B cell (primary cell): ENCODE data around the gene GPX7. TPM values are rescaled to one million over a fixed set of nuclear protein-coding genes. Genes with fewer than 3 reads are reported as not detected.

ENCODE experiments used
- ATAC-seq: fragments of 200-7000 bp; cut with Tn5 transposase; one replicate; pipeline ENCODE4 v1.10.0; 2021; ENCODE audit warnings: low read depth, mild to moderate bottlenecking, moderate number of reproducible peaks, moderate library complexity
- CTCF ChIA-PET: fragments of 350-600 bp; sonication (Branson Sonifier 250); formaldehyde crosslinking; loops from one replicate; lab custom pipeline; 2021; ENCODE audit warnings: antibody characterized with exemption, inconsistent platforms; lab: Charles Lee
- POLR2A ChIA-PET: fragments of 350-600 bp; sonication (Branson Sonifier 250); formaldehyde crosslinking; loops from one replicate; lab custom pipeline; 2021; ENCODE audit warnings: antibody characterized with exemption; lab: Charles Lee
- DNase-seq: peaks from one replicate; pipeline ENCODE4 v3.0.0; 2013
- H2AFZ ChIP-seq: 2 replicates; pipeline ENCODE4 v1.6.1; 2012; ENCODE audit warnings: mild to moderate bottlenecking, low read depth, low read length; ENCODE audit not compliant: insufficient read depth, poor library complexity, severe bottlenecking
- H3K27ac ChIP-seq, 2 donors: 1 replicate in 1 of 2; 2 replicates in 1 of 2; pipeline ENCODE4 v1.5.1; 2012 to 2013; ENCODE audit warnings: low read length in 2 of 2, mild to moderate bottlenecking in 2 of 2, moderate library complexity in 1 of 2
- H3K27me3 ChIP-seq, 4 experiments: fragments of 200-600 bp in 1 of 4; sonication (generic) in 1 of 4; replicated peaks in 1 of 4; 1 replicate in 2 of 4; 2 replicates in 2 of 4; pipeline versions ENCODE4 v1.6.1 to v1.7.0; 2013 to 2016; ENCODE audit warnings: low read length in 3 of 4, mild to moderate bottlenecking in 2 of 4, mixed read lengths in 1 of 4, moderate library complexity in 1 of 4; ENCODE audit not compliant: insufficient read depth in 4 of 4, control insufficient read depth in 3 of 4; ENCODE audit errors: control extremely low read depth in 1 of 4
- H3K36me3 ChIP-seq, 2 experiments: replicated peaks in 1 of 2; 1 replicate in 1 of 2; 2 replicates in 1 of 2; pipeline versions ENCODE4 v1.6.1 to v1.7.1; 2013; ENCODE audit warnings: low read length in 1 of 2; ENCODE audit not compliant: insufficient read depth in 2 of 2, control insufficient read depth in 1 of 2; ENCODE audit errors: control extremely low read depth in 1 of 2, extremely low read depth in 1 of 2
- H3K4me1 ChIP-seq, 2 donors: fragments of 200-600 bp in 1 of 2; sonication (generic) in 1 of 2; 1 replicate in 1 of 2; 2 replicates in 1 of 2; pipeline versions ENCODE4 v1.5.1 to v1.6.1; 2013 to 2017; ENCODE audit warnings: low read length in 2 of 2; ENCODE audit not compliant: control insufficient read depth in 2 of 2, insufficient read depth in 2 of 2
- H3K4me2 ChIP-seq: replicated peaks from 2 replicates; pipeline ENCODE3; 2012; ENCODE audit warnings: mild to moderate bottlenecking, low read depth, low read length; ENCODE audit not compliant: poor library complexity, severe bottlenecking
- H3K4me3 ChIP-seq, 5 experiments: fragments of 200-600 bp in 1 of 5; sonication (generic) in 1 of 5; 1 replicate in 3 of 5; 2 replicates in 2 of 5; pipeline versions ENCODE4 v1.5.1 to v1.7.0; 2011 to 2016; ENCODE audit warnings: low read length in 4 of 5, mild to moderate bottlenecking in 4 of 5, low read depth in 2 of 5, control low read depth in 1 of 5, moderate library complexity in 1 of 5; ENCODE audit not compliant: insufficient read depth in 1 of 5; ENCODE audit errors: control extremely low read depth in 1 of 5, extremely low read depth in 1 of 5
- H3K79me2 ChIP-seq: fragments of 200-600 bp; sonication (generic); one replicate; pipeline ENCODE4 v1.6.0; 2016; ENCODE audit warnings: low read length; ENCODE audit not compliant: control insufficient read depth, insufficient read depth
- H3K9ac ChIP-seq: fragments of 200-600 bp; sonication (generic); 2 replicates; pipeline ENCODE4 v1.6.1; 2017; ENCODE audit warnings: mild to moderate bottlenecking, low read length, moderate library complexity
- H3K9me3 ChIP-seq, 3 donors: one replicate each; pipeline versions ENCODE4 v1.6.1 to v1.7.1; 2013; ENCODE audit warnings: low read length in 2 of 3; ENCODE audit not compliant: control insufficient read depth in 2 of 3, insufficient read depth in 1 of 3; ENCODE audit errors: control extremely low read depth in 1 of 3
- H4K20me1 ChIP-seq: 2 replicates; pipeline ENCODE4 v1.6.0; 2012; ENCODE audit warnings: mild to moderate bottlenecking, low read length; ENCODE audit not compliant: insufficient read depth, control insufficient read depth, poor library complexity, severe bottlenecking
- H3K27ac Mint-ChIP-seq: one replicate; pipeline ENCODE4 v1.8.0; 2021; ENCODE audit warnings: mixed read lengths
- H3K27me3 Mint-ChIP-seq: one replicate; pipeline ENCODE4 v1.8.0; 2021; ENCODE audit warnings: mixed read lengths
- H3K4me1 Mint-ChIP-seq: one replicate; pipeline ENCODE4 v1.8.0; 2021; ENCODE audit warnings: mixed read lengths
- H3K4me3 Mint-ChIP-seq: one replicate; pipeline ENCODE4 v1.8.0; 2021; ENCODE audit warnings: mixed read lengths
- H3K9me3 Mint-ChIP-seq: one replicate; pipeline ENCODE4 v1.8.0; 2022; ENCODE audit warnings: mixed read lengths; ENCODE audit not compliant: insufficient read depth
- EZH2 ChIP-seq: IDR thresholded peaks from 2 replicates; pipeline ENCODE4 v1.6.1; 2012; ENCODE audit warnings: borderline replicate concordance, low read depth, mild to moderate bottlenecking, moderate library complexity, low read length; ENCODE audit not compliant: insufficient read depth, poor library complexity, severe bottlenecking
- WGBS: methylation state at CpG from one replicate; pipeline ENCODE4 v1.1.5; 2013; ENCODE audit warnings: missing lambda C conversion rate; ENCODE audit not compliant: insufficient coverage; 5-methylcytosine and 5-hydroxymethylcytosine counted together
- intact Hi-C: fragments of 100-400 bp; cut with micrococcal nuclease; formaldehyde crosslinking; loops from one replicate; pipeline ENCODE4 v1.10.0; 2022
- polyA plus RNA-seq: library from polyadenylated mRNA; depleted of rRNA; stranded (reverse); fragments of >200 nt; gene quantifications from 2 replicates; pipeline ENCODE4 v1.2.3, GENCODE V29; 2012
- total RNA-seq, 2 donors: library from RNA; stranded (reverse); fragments of 120-200 nt in 1 of 2; gene quantifications; 1 replicate in 1 of 2; 2 replicates in 1 of 2; pipeline versions ENCODE4 v1.2.3 to v1.2.4, GENCODE V29; 2013 to 2022
- TF ChIP-seq, protein P1 (sequence below): fragments of 200-600 bp; IDR thresholded peaks from one replicate; pipeline ENCODE4 v1.8.0; 2022; ENCODE audit warnings: antibody characterized with exemption, mild to moderate bottlenecking

GPX7 gene
- total and polyA plus RNA-seq, 2 donors (not counting 1 experiment from before 2014, with no cell fraction given): 21.4 to 27.6 TPM

DNA sequence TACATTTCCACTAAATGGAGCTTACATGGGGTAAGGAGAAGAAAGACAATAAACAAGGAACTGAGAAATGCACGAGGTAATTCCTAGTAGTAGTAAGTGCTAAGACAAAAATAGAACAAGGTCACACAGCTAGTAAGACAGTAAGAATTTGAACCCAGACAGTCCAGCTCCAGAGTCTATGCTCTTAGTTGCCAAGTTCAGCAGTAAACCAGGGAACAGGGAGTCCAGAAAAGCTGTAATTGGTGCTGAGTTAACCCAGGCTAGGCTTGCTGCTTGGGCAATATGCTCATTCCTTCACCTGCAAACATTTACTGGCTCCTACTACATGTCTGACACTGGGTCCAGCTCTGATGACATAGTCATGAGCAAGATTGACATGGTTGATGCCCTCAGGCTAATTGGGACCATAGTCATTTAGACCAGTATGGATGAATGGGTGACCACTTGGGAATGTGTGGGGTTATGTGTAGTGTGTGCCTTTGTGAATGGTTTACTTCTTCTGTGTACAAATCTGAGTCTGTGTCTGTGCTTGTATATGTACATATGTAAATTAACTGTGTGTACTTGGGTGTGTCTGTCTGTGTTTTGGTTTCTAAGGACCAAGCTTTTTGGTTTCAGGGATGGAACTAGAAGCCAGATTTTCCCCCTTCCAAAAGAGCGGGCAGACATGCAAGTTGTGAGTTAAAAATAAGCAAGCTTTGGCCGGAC, 2.0 kb downstream of the GPX7 start:
- 63% methylated on average over 2 of the region's 3 CpGs for WGBS
- H3K9me3 ChIP-seq: no peaks in the 10 kb centered on the region
- peak overlapping the region in 1 of 5 experiments; percentile 5 for H3K4me3 ChIP-seq
- no peak overlapping the region for H2AFZ ChIP-seq
- peaks cover 57% of the 10 kb centered on the region for H3K79me2 ChIP-seq
- ChIA-PET CTCF (interaction anchor here (0.6 to 2.8 kb wide), 8 partner anchors 29 to 644 kb away, joined by 3 to 8 read pairs (median 4); partner anchors contain the start of genes SHISAL2A and TUT4), POLR2A (interaction anchor here (0.6 to 3.5 kb wide), 7 partner anchors 9 to 71 kb away, joined by 3 to 31 read pairs (median 4); partner anchors contain the start of gene TUT4)
- peak overlapping the region; percentile 93 for H3K27ac Mint-ChIP-seq
- no peaks in the 10 kb centered on the region for H3K27me3 Mint-ChIP-seq
- H3K4me1 Mint-ChIP-seq: peaks cover 50% of the 10 kb centered on the region
- H3K4me1 ChIP-seq: peaks cover 34 to 46% of the 10 kb centered on the region in 2 donors
- peak overlapping the region; percentile 93 for H3K4me2 ChIP-seq
- peak overlapping the region; percentile 93 for H3K4me3 Mint-ChIP-seq
- H3K27ac ChIP-seq: peak overlapping the region; percentile 7 to 73
- H3K27me3 ChIP-seq: no peaks in the 10 kb centered on the region
- peaks cover 0 to 26% of the 10 kb centered on the region in 2 experiments for H3K36me3 ChIP-seq
- intact Hi-C loops: loop anchor here (5.0 kb wide), 2 partner anchors 63 to 83 kb away; no protein-coding TSS in a partner anchor
- peak; percentile 22 for ATAC-seq
- peak overlapping the region; percentile 84 for H3K9ac ChIP-seq
- H3K9me3 Mint-ChIP-seq: no peaks in the 10 kb centered on the region
- TF ChIP-seq EZH2: no peak
- TF ChIP-seq, protein P1, sequence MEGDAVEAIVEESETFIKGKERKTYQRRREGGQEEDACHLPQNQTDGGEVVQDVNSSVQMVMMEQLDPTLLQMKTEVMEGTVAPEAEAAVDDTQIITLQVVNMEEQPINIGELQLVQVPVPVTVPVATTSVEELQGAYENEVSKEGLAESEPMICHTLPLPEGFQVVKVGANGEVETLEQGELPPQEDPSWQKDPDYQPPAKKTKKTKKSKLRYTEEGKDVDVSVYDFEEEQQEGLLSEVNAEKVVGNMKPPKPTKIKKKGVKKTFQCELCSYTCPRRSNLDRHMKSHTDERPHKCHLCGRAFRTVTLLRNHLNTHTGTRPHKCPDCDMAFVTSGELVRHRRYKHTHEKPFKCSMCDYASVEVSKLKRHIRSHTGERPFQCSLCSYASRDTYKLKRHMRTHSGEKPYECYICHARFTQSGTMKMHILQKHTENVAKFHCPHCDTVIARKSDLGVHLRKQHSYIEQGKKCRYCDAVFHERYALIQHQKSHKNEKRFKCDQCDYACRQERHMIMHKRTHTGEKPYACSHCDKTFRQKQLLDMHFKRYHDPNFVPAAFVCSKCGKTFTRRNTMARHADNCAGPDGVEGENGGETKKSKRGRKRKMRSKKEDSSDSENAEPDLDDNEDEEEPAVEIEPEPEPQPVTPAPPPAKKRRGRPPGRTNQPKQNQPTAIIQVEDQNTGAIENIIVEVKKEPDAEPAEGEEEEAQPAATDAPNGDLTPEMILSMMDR: no peak
- no peaks in the 10 kb centered on the region for H4K20me1 ChIP-seq
- peak; percentile 41 for DNase-seq
